OCI-LY3 (cell line): Measurements from ENCODE around the gene DCUN1D1.
A peak's percentile ranks its signal among the peaks of the same experiment; 100 is the strongest.

ENCODE experiments used
- H2AFZ ChIP-seq: fragments of 200-600, 300-600 bp; shearing (Covaris generic); 2 replicates; pipeline ENCODE4 v1.6.0; 2014; ENCODE audit warnings: antibody characterized with exemption, low read depth, low read length
- H3K27ac ChIP-seq: fragments of 200-600, 300-600 bp; sonication (generic); 2 replicates; pipeline ENCODE4 v1.5.1; 2014; ENCODE audit warnings: mild to moderate bottlenecking, low read length, moderate library complexity, mixed read lengths
- H3K27me3 ChIP-seq: fragments of 200-600, 300-600 bp; sonication (generic); 2 replicates; pipeline ENCODE4 v1.6.1; 2014; ENCODE audit warnings: low read depth, low read length, mixed read lengths
- H3K36me3 ChIP-seq: fragments of 200-600, 300-600 bp; sonication (generic); replicated peaks from 2 replicates; pipeline ENCODE3; 2014; ENCODE audit warnings: low read depth, low read length, mixed read lengths
- H3K4me1 ChIP-seq: fragments of 300-600, 200-600 bp; sonication (generic); 2 replicates; pipeline ENCODE4 v1.6.1; 2014; ENCODE audit warnings: low read length, mixed read lengths
- H3K4me2 ChIP-seq: fragments of 200-600, 300-600 bp; sonication (generic); 2 replicates; pipeline ENCODE4 v1.6.1; 2014; ENCODE audit warnings: low read length, mixed read lengths
- H3K4me3 ChIP-seq: fragments of 300-600, 200-600 bp; sonication (generic); 2 replicates; pipeline ENCODE4 v1.5.1; 2014; ENCODE audit warnings: antibody characterized with exemption, mild to moderate bottlenecking, low read length, moderate library complexity
- H3K79me2 ChIP-seq: fragments of 300-600, 200-600 bp; shearing (Covaris generic); 2 replicates; pipeline ENCODE4 v1.6.1; 2014; ENCODE audit warnings: mild to moderate bottlenecking, low read length, mixed read lengths
- H3K9ac ChIP-seq: fragments of 300-600, 200-600 bp; shearing (Covaris generic); 2 replicates; pipeline ENCODE4 v1.6.0; 2014; ENCODE audit warnings: mild to moderate bottlenecking, low read length, moderate library complexity
- H3K9me3 ChIP-seq: fragments of 200-600, 300-600 bp; shearing (Covaris generic); 2 replicates; pipeline ENCODE4 v1.6.1; 2014; ENCODE audit warnings: low read length, mixed read lengths; ENCODE audit not compliant: insufficient read depth
- H4K20me1 ChIP-seq: fragments of 200-600, 300-600 bp; sonication (generic); 2 replicates; pipeline ENCODE4 v1.6.1; 2016; ENCODE audit warnings: low read length, mixed read lengths; ENCODE audit not compliant: insufficient read depth
- CTCF ChIP-seq: fragments of 200-600, 300-600 bp; sonication (generic); IDR thresholded peaks from 2 replicates; pipeline ENCODE4 v1.5.1; 2014; ENCODE audit warnings: antibody characterized with exemption, low read length, low read depth
- EZH2phosphoT487 ChIP-seq: fragments of 200-600 bp; shearing (Covaris generic); IDR thresholded peaks from 2 replicates; pipeline ENCODE4 v1.6.1; 2018; ENCODE audit warnings: antibody characterized with exemption, mixed run types, low read depth

DCUN1D1 gene

DNA sequence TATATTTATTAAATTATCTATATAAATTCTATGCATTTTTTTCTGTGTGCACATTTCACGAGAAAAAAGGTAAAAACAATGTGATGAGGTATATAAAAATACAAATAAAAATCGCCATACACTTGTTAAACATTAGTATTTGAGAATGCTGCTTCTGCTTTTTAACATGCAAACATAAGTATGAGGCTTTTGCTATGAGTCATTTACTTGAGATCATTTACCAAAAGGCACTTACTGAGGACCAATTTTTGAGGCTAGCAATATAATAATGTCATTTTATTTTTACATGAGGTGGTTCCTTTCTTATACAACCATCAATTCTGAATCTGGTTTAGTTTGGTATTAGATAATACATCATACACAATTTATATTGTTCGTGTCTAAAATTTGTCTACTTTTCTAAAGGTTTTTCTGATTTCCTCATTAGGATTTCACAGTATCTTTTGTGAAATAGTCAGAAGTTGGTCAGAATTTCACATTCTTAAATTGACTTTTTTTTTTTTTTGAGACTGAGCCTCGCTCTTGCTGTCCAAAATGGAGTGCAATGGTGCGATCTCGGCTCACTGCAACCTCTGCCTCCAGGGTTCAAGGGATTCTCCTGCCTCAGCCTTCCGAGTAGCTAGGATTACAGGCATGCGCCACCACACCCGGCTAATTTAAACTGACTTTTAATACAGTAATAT, 25.6 kb downstream of the DCUN1D1 start:
- Histone ChIP-seq H3K27me3 (no peaks in the 10 kb centered on the region), H3K9me3 (no peaks in the 10 kb centered on the region), H3K4me1 (peaks cover 24% of the 10 kb centered on the region), H3K9ac (peak overlapping the region; percentile 50), H4K20me1 (no peaks in the 10 kb centered on the region), H3K36me3 (peaks cover 39% of the 10 kb centered on the region), H3K27ac (peak overlapping the region; percentile 93), H3K79me2 (peaks cover 66% of the 10 kb centered on the region), H3K4me2 (peak overlapping the region; percentile 73), H2AFZ (no peak overlapping the region), H3K4me3 (peak overlapping the region; percentile 51)
- no peak for TF ChIP-seq CTCF
- TF ChIP-seq EZH2phosphoT487: no peak

DNA sequence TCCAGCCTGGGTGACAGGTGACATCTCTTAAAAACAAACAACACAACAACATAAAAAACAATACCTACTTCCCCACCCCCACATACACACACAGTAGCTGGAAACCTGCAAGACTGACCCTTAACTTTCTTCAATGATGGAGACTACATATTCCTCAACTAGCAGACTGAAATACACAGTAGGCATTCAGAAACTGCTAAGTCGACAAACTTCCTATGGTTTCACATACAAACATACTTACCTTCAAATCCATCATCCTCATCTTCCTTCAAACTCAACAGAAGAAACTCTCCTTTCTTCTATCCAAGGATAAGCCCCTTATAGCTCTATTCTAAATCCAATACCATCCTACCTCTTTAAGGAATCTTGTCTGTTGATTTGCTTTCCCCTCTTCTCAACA, 30.6 kb downstream of the DCUN1D1 start:
- Histone ChIP-seq H3K79me2 (peaks cover 31% of the 10 kb centered on the region), H3K36me3 (peaks cover 48% of the 10 kb centered on the region), H3K27me3 (no peaks in the 10 kb centered on the region), H3K9ac (no peak overlapping the region), H2AFZ (no peak overlapping the region), H3K4me1 (peaks cover 17% of the 10 kb centered on the region), H3K9me3 (no peaks in the 10 kb centered on the region), H3K4me2 (no peak overlapping the region), H3K4me3 (no peak overlapping the region), H3K27ac (no peak overlapping the region), H4K20me1 (no peaks in the 10 kb centered on the region)
- TF ChIP-seq EZH2phosphoT487 (no peak), CTCF (no peak)

DNA sequence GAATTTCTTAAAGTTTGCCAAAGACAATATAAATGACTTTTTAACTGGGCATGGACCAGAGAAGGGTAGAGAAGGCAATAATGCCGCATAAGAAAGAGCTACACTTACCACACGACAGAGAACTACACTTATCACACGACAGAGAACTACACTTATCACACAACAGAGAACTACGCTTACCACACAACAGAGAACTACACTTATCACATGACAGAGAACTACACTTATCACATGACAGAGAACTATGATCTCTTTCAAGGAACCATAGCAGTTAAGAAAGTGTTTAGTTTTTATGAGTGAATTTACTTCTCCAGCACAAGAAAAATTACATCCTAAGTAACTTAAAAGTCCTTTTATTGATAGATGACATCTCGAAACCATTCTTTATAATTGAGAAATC, 32.0 kb downstream of the DCUN1D1 start:
- peaks cover 42% of the 10 kb centered on the region for H3K36me3 ChIP-seq
- no peak overlapping the region for H3K4me3 ChIP-seq

DNA sequence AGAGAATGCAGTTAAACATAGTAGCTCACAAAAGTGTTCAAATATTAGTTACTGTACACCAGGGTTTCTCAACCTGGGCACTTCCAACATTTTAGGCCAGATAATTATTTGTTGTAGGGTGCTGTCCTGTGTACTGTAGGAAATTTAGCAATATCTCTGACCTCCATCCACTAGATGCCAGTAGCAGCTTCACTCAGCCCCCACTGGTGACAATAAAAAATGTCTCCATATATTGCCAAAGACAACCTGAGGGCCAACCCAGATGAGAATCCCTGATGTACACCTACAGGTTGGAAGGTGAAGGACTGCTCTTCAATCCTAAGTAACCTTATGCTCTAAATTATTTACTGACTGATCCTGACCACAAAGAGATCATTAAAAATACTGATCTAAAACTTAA, 32.5 kb downstream of the DCUN1D1 start:
- TF ChIP-seq EZH2phosphoT487 (no peak), CTCF (peak; percentile 49)
- no peak overlapping the region for H3K4me3 ChIP-seq
- no peaks in the 10 kb centered on the region for H3K27me3 ChIP-seq
- 0 out of 2 replicates have a peak overlapping the region, but pooled peaks have one; percentile 21 for H3K4me2 ChIP-seq
- H3K9ac ChIP-seq: no peak overlapping the region
- peaks cover 8% of the 10 kb centered on the region for H3K4me1 ChIP-seq
- peaks cover 18% of the 10 kb centered on the region for H3K79me2 ChIP-seq
- peaks cover 38% of the 10 kb centered on the region for H3K36me3 ChIP-seq
- no peaks in the 10 kb centered on the region for H4K20me1 ChIP-seq
- H2AFZ ChIP-seq: no peak overlapping the region
- H3K27ac ChIP-seq: peak overlapping the region; percentile 47
- H3K9me3 ChIP-seq: no peaks in the 10 kb centered on the region

More for the DNA sequence above, 32.0 kb downstream of the DCUN1D1 start:
- Histone ChIP-seq H4K20me1 (no peaks in the 10 kb centered on the region), H3K79me2 (peaks cover 22% of the 10 kb centered on the region), H3K9ac (no peak overlapping the region), H3K27me3 (no peaks in the 10 kb centered on the region), H3K9me3 (no peaks in the 10 kb centered on the region), H3K4me2 (peak overlapping the region; percentile 21; the same call in 1 of the 2 replicates), H3K4me1 (peaks cover 8% of the 10 kb centered on the region), H2AFZ (no peak overlapping the region), H3K27ac (peak overlapping the region; percentile 47)
- no peak for TF ChIP-seq CTCF
- TF ChIP-seq EZH2phosphoT487: no peak
